HS-5 (cell line): ENCODE measurements around the gene PLEK.
"Not testable (repeated sequence)": the region's sequence is repeated elsewhere in the genome, so short reads cannot be mapped to it uniquely, and the experiment has no call there.

Experiments used
- DNase-seq: peaks from one replicate; pipeline ENCODE4 v3.0.0-alpha.2; 2012; ENCODE audit warnings: low read depth

The PLEK gene

DNA sequence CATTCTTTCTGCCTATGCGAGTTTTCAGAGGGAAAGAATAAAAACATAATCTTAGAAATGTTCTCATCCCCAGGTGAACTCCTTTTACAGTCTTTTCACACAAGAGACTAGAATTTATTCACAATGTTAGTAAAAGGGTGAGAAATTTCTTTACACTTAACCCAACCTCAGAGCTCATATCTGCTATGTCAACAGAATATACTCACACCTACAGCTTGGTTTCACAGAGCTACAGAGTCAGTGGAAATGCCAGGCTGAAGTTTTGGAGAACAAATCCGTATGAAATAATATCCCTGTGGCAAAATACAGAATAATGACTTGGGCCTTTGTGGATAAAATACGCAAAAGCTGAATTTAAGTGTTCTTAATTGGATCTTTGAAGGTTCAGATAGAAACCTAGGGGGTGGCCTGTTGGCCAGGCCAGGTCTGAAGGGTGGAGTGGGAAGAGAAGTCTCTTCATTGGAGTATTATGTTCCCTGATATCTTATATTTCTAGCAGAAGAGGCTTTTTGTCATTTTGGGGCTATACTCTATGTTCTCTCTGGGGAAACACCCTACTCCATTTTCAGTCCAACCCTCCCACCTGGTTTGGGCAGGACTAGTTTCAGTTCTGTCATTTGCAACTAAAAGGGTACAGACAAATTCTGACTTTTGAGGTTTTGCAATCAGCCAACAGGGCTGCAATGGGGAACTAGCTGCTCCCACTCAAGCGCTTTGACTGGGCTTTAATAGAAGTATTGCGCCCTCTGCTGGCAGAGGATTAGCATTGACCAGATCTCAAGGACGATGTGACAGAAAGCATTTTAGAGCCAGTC, 76.3 kb downstream of the PLEK start:
- DNase-seq, result no peak

- DNase-seq, result no peak
These were observed 76.9 kb downstream of the PLEK start for GRCh38 chr2:68441994-68442322.

DNA sequence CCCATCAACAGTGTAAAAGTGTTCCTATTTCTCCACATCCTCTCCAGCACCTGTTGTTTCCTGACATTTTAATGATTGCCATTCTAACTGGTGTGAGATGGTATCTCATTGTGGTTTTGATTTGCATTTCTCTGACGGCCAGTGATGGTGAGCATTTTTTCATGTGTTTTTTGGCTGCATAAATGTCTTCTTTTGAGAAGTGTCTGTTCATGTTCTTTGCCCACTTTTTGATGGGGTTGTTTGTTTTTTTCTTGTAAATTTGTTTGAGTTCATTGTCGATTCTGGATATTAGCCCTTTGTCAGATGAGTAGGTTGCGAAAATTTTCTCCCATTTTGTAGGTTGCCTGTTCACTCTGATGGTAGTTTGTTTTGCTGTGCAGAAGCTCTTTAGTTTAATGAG, 81.3 kb downstream of the PLEK start:
- not testable (repeated sequence) for DNase-seq
